Activated B cell treated with CpG ODN at 0.5 μM for 24 hours (primary cell): ENCODE measurements around the gene NEDD4. TPM values are rescaled to one million over a fixed set of nuclear protein-coding genes. Genes with fewer than 3 reads are reported as not detected.

ENCODE experiments used
- ATAC-seq: fragments of 200-7000 bp; cut with Tn5 transposase; one replicate; pipeline ENCODE4 v1.10.0; 2021; ENCODE audit warnings: low read depth, mild to moderate bottlenecking, moderate library complexity
- CTCF ChIA-PET: fragments of 350-600 bp; sonication (Branson Sonifier 250); formaldehyde crosslinking; loops from one replicate; lab custom pipeline; 2021; ENCODE audit warnings: antibody characterized with exemption; lab: Charles Lee
- POLR2A ChIA-PET: fragments of 350-600 bp; sonication (Branson Sonifier 250); formaldehyde crosslinking; loops from one replicate; lab custom pipeline; 2021; ENCODE audit warnings: antibody characterized with exemption; lab: Charles Lee
- DNase-seq: peaks from one replicate; pipeline ENCODE4 v3.0.0; 2022
- H3K27ac Mint-ChIP-seq: one replicate; pipeline ENCODE4 v1.8.0; 2020; ENCODE audit warnings: mixed read lengths
- H3K27me3 Mint-ChIP-seq: one replicate; pipeline ENCODE4 v1.8.0; 2021; ENCODE audit warnings: mixed read lengths
- H3K36me3 Mint-ChIP-seq: one replicate; pipeline ENCODE4 v1.8.0; 2021; ENCODE audit warnings: low read depth, mixed read lengths
- H3K4me1 Mint-ChIP-seq: one replicate; pipeline ENCODE4 v1.8.0; 2021; ENCODE audit warnings: mixed read lengths
- H3K4me3 Mint-ChIP-seq: one replicate; pipeline ENCODE4 v1.8.0; 2020; ENCODE audit warnings: mild to moderate bottlenecking, mixed read lengths
- H3K9me3 Mint-ChIP-seq: one replicate; pipeline ENCODE4 v1.8.0; 2020; ENCODE audit warnings: mixed read lengths
- CTCF ChIP-seq: fragments of 200-600 bp; IDR thresholded peaks from one replicate; pipeline ENCODE4 v1.8.0; 2022; ENCODE audit warnings: antibody characterized with exemption, mild to moderate bottlenecking
- intact Hi-C: fragments of 100-400 bp; cut with micrococcal nuclease; formaldehyde crosslinking; loops from one replicate; pipeline ENCODE4 v1.15.1; 2024
- total RNA-seq: library from RNA; stranded (reverse); gene quantifications from 2 replicates; pipeline ENCODE4 v1.2.3, GENCODE V29; 2022

NEDD4 gene
- total RNA-seq, 1 donor from 2014 or later = 0.47 TPM

- TF ChIP-seq CTCF = no peak
- H3K4me3 Mint-ChIP-seq = no peak overlapping the region
- ATAC-seq (no peak), DNase-seq (no peak)
- H3K27ac Mint-ChIP-seq = no peak overlapping the region
- H3K36me3 Mint-ChIP-seq = no peaks in the 10 kb centered on the region
- intact Hi-C loops = no loop called here
- H3K9me3 Mint-ChIP-seq = no peaks in the 10 kb centered on the region
- CTCF ChIA-PET = interaction anchor here (0.5 to 1.1 kb wide), 2 partner anchors 18 to 21 kb away, joined by 3 to 4 read pairs; no protein-coding TSS in a partner anchor
- H3K27me3 Mint-ChIP-seq = no peaks in the 10 kb centered on the region
- H3K4me1 Mint-ChIP-seq = peaks cover 2% of the 10 kb centered on the region
- POLR2A ChIA-PET = no interaction called here
These were observed 93.4 kb downstream of the NEDD4 start for GRCh38 chr15:55900019-55900418.

- intact Hi-C loops = no loop called here
- no peak for DNase-seq
- H3K4me1 Mint-ChIP-seq = peaks cover 3% of the 10 kb centered on the region
- H3K9me3 Mint-ChIP-seq = no peaks in the 10 kb centered on the region
- no peak overlapping the region for H3K4me3 Mint-ChIP-seq
- POLR2A ChIA-PET = no interaction called here
- CTCF ChIA-PET = no interaction called here
- H3K27ac Mint-ChIP-seq = no peak overlapping the region
- ATAC-seq = no peak
- H3K36me3 Mint-ChIP-seq = no peaks in the 10 kb centered on the region
- H3K27me3 Mint-ChIP-seq = no peaks in the 10 kb centered on the region
- TF ChIP-seq CTCF = no peak
These were observed 93.9 kb downstream of the NEDD4 start for GRCh38 chr15:55899537-55899936.

GRCh38 chr15:55897560-55898336, 95.7 kb downstream of the NEDD4 start:
- ChIA-PET POLR2A (no interaction called here), CTCF (interaction anchor here (0.7 kb wide), 1 partner anchor 200 kb away, joined by 3 read pairs; no protein-coding TSS in a partner anchor)
- Mint-ChIP-seq H3K36me3 (no peaks in the 10 kb centered on the region), H3K27me3 (no peaks in the 10 kb centered on the region), H3K4me3 (no peak overlapping the region), H3K4me1 (peaks cover 7% of the 10 kb centered on the region), H3K9me3 (no peaks in the 10 kb centered on the region), H3K27ac (no peak overlapping the region)
- no peak for ATAC-seq
- intact Hi-C loops = no loop called here
- TF ChIP-seq CTCF = no peak
- DNase-seq = no peak

- TF ChIP-seq CTCF = no peak
- H3K27me3 Mint-ChIP-seq = peaks cover 4% of the 10 kb centered on the region
- DNase-seq (no peak), ATAC-seq (no peak)
- no peak overlapping the region for H3K27ac Mint-ChIP-seq
- no peaks in the 10 kb centered on the region for H3K36me3 Mint-ChIP-seq
- CTCF ChIA-PET = no interaction called here
- intact Hi-C loops = no loop called here
- no peaks in the 10 kb centered on the region for H3K9me3 Mint-ChIP-seq
- POLR2A ChIA-PET = no interaction called here
- peaks cover 7% of the 10 kb centered on the region for H3K4me1 Mint-ChIP-seq
- H3K4me3 Mint-ChIP-seq = no peak overlapping the region
These were observed 98.9 kb downstream of the NEDD4 start for GRCh38 chr15:55894399-55894965.

GRCh38 chr15:55893852-55894251, 99.6 kb downstream of the NEDD4 start:
- no peak overlapping the region for H3K27ac Mint-ChIP-seq
- H3K4me1 Mint-ChIP-seq = peaks cover 7% of the 10 kb centered on the region
- CTCF ChIA-PET = no interaction called here

More at GRCh38 chr15:55893852-55894251, 99.6 kb downstream of the NEDD4 start:
- DNase-seq (no peak), ATAC-seq (no peak)
- Mint-ChIP-seq H3K27me3 (peaks cover 4% of the 10 kb centered on the region), H3K9me3 (peaks cover 1% of the 10 kb centered on the region), H3K36me3 (no peaks in the 10 kb centered on the region), H3K4me3 (no peak overlapping the region)
- intact Hi-C loops = no loop called here
- no peak for TF ChIP-seq CTCF
- POLR2A ChIA-PET = no interaction called here
